SK-N-SH treated with all-trans-retinoic acid at 6 μM for 48 hours (cell line): ENCODE results near the gene SEC22C.

Experiments
- ATAC-seq: fragments of 200-7000 bp; cut with Tn5 transposase; 3 replicates; pipeline ENCODE4 v1.9.1; 2020; ENCODE audit warnings: mild to moderate bottlenecking, moderate library complexity
- ARNTL ChIP-seq: fragments of 450-650 bp; formaldehyde crosslinking; IDR thresholded peaks from 2 replicates; pipeline ENCODE4 v1.5.0; 2020; ENCODE audit warnings: low read depth, mild to moderate bottlenecking, moderate library complexity, borderline replicate concordance
- BACH2 ChIP-seq: fragments of 250-450 bp; sonication (Bioruptor Pico); IDR thresholded peaks from 2 replicates; pipeline ENCODE4 v1.9.0; 2021; ENCODE audit warnings: mild to moderate bottlenecking, borderline replicate concordance
- CREB5 ChIP-seq: fragments of 250-450 bp; sonication (Bioruptor Pico); IDR thresholded peaks from 2 replicates; pipeline ENCODE4 v1.5.1; 2020; ENCODE audit warnings: low read depth, mild to moderate bottlenecking, moderate library complexity
- CSDC2 ChIP-seq: fragments of 250-450 bp; sonication (Bioruptor Pico); IDR thresholded peaks from 2 replicates; pipeline ENCODE4 v1.5.0; 2020; ENCODE audit warnings: mild to moderate bottlenecking, moderate library complexity
- ESRRG ChIP-seq: fragments of 250-450 bp; sonication (Bioruptor Pico); IDR thresholded peaks from 2 replicates; pipeline ENCODE4 v1.6.1; 2021; ENCODE audit warnings: mild to moderate bottlenecking
- OSR1 ChIP-seq: fragments of 250-450 bp; sonication (Bioruptor Pico); IDR thresholded peaks from 2 replicates; pipeline ENCODE4 v1.8.0; 2022; ENCODE audit warnings: moderate library complexity, mild to moderate bottlenecking, inconsistent platforms
- PATZ1 ChIP-seq: fragments of 250-450 bp; sonication (Bioruptor Pico); IDR thresholded peaks from 2 replicates; pipeline ENCODE4 v1.8.0; 2020; ENCODE audit warnings: mild to moderate bottlenecking, moderate library complexity, borderline replicate concordance
- POU6F1 ChIP-seq: fragments of 250-450 bp; sonication (Bioruptor Pico); IDR thresholded peaks from 2 replicates; pipeline ENCODE4 v1.8.0; 2021; ENCODE audit warnings: low read depth, mild to moderate bottlenecking, moderate library complexity, borderline replicate concordance
- PPARA ChIP-seq: fragments of 250-450 bp; sonication (Bioruptor Pico); IDR thresholded peaks from 2 replicates; pipeline ENCODE4 v1.5.0; 2020; ENCODE audit warnings: mild to moderate bottlenecking, borderline replicate concordance
- RARB ChIP-seq: fragments of 250-450 bp; sonication (Bioruptor Pico); IDR thresholded peaks from 2 replicates; pipeline ENCODE4 v1.8.0; 2021; ENCODE audit warnings: mild to moderate bottlenecking, moderate library complexity
- SNAI2 ChIP-seq: fragments of 250-450 bp; sonication (Bioruptor Pico); IDR thresholded peaks from 2 replicates; pipeline ENCODE4 v1.5.0; 2020; ENCODE audit warnings: mild to moderate bottlenecking, moderate library complexity
- TCF4 ChIP-seq: fragments of 250-450 bp; sonication (Bioruptor Pico); IDR thresholded peaks from 2 replicates; pipeline ENCODE4 v1.8.0; 2021; ENCODE audit warnings: mild to moderate bottlenecking, moderate library complexity, borderline replicate concordance
- ZFP3 ChIP-seq: fragments of 250-450 bp; sonication (Bioruptor Pico); IDR thresholded peaks from 2 replicates; pipeline ENCODE4 v1.5.0; 2020; ENCODE audit warnings: mild to moderate bottlenecking, moderate library complexity
- ZNF565 ChIP-seq: fragments of 450-650 bp; formaldehyde crosslinking; conservative IDR thresholded peaks from 2 replicates; pipeline ENCODE4 v1.5.0; 2020; ENCODE audit warnings: low read depth, mild to moderate bottlenecking, moderate library complexity
- ZNF8 ChIP-seq: fragments of 450-650 bp; formaldehyde crosslinking; IDR thresholded peaks from 2 replicates; pipeline ENCODE4 v1.5.0; 2020; ENCODE audit warnings: mild to moderate bottlenecking, moderate library complexity
- TF ChIP-seq, protein P1 (sequence below): fragments of 250-450 bp; sonication (Bioruptor Pico); IDR thresholded peaks from 2 replicates; pipeline ENCODE4 v1.5.1; 2021; ENCODE audit warnings: mild to moderate bottlenecking, moderate library complexity
- TF ChIP-seq, protein P2 (sequence below): fragments of 250-450 bp; sonication (Bioruptor Pico); IDR thresholded peaks from 2 replicates; pipeline ENCODE4 v1.5.0; 2020; ENCODE audit warnings: mild to moderate bottlenecking, moderate library complexity

SEC22C gene

DNA sequence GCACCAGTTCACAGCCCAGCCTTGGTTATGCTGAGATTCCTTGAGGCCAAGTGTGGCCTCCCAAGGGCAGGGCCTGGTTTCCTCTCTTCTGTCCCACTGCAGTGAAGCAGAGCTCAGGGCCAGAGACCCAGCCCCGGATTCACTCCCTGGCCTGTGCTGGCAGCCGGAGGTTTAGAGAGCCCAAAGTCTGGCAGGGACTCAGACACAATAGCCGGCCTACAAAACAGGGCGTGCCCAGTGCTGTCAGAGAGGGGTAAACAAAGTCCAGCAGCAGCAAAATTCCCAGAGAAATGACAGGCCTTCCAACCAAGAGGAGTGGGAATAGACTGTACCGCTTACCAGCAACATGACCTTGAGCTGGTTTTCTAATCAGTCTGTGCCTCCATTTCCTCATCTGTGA lies 65.3 kb downstream of the SEC22C start:
- no peak for ATAC-seq
- no peak for TF ChIP-seq ARNTL (CRISPR knock-in tag)
- TF ChIP-seq ZNF565 = no peak
- TF ChIP-seq BACH2 = no peak
- no peak for TF ChIP-seq PATZ1 (CRISPR knock-in tag)
- TF ChIP-seq PPARA (CRISPR knock-in tag) = no peak
- TF ChIP-seq, all 23 proteins: peak for 0

DNA sequence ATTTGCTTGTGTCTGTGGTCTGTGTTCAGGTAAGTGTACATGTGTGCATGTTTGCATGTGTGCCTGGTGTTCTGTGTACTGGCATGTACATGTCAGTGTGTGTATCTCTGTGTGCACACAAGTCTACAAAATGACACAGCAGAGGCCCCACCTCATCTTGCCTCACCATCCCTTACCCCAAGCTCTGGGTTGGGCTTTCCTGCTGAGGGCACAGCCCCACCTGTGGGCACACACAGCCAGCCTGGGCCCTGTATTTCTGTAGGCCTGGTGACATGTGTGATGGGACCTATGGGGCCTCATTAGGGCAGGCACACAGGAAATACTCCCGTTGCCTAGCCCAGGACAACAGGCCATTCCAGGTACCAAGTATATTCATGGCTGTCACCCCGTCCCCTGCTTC lies 65.8 kb downstream of the SEC22C start:
- ATAC-seq = no peak
- no peak for TF ChIP-seq PATZ1 (CRISPR knock-in tag)

GRCh38 chr3:42515391-42515916 lies 66.3 kb downstream of the SEC22C start:
- ATAC-seq = no peak
- TF ChIP-seq SNAI2 (CRISPR knock-in tag) (no peak), CSDC2 (no peak), OSR1 (CRISPR knock-in tag) (no peak), RARB (no peak), CREB5 (CRISPR knock-in tag) (no peak), ZNF565 (no peak), ZNF8 (no peak), POU6F1 (no peak), ZFP3 (CRISPR knock-in tag) (no peak), ESRRG (CRISPR knock-in tag) (no peak)
- TF ChIP-seq, protein P1, sequence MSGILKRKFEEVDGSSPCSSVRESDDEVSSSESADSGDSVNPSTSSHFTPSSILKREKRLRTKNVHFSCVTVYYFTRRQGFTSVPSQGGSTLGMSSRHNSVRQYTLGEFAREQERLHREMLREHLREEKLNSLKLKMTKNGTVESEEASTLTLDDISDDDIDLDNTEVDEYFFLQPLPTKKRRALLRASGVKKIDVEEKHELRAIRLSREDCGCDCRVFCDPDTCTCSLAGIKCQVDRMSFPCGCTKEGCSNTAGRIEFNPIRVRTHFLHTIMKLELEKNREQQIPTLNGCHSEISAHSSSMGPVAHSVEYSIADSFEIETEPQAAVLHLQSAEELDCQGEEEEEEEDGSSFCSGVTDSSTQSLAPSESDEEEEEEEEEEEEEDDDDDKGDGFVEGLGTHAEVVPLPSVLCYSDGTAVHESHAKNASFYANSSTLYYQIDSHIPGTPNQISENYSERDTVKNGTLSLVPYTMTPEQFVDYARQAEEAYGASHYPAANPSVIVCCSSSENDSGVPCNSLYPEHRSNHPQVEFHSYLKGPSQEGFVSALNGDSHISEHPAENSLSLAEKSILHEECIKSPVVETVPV (CRISPR knock-in tag) = no peak
- TF ChIP-seq, protein P2, sequence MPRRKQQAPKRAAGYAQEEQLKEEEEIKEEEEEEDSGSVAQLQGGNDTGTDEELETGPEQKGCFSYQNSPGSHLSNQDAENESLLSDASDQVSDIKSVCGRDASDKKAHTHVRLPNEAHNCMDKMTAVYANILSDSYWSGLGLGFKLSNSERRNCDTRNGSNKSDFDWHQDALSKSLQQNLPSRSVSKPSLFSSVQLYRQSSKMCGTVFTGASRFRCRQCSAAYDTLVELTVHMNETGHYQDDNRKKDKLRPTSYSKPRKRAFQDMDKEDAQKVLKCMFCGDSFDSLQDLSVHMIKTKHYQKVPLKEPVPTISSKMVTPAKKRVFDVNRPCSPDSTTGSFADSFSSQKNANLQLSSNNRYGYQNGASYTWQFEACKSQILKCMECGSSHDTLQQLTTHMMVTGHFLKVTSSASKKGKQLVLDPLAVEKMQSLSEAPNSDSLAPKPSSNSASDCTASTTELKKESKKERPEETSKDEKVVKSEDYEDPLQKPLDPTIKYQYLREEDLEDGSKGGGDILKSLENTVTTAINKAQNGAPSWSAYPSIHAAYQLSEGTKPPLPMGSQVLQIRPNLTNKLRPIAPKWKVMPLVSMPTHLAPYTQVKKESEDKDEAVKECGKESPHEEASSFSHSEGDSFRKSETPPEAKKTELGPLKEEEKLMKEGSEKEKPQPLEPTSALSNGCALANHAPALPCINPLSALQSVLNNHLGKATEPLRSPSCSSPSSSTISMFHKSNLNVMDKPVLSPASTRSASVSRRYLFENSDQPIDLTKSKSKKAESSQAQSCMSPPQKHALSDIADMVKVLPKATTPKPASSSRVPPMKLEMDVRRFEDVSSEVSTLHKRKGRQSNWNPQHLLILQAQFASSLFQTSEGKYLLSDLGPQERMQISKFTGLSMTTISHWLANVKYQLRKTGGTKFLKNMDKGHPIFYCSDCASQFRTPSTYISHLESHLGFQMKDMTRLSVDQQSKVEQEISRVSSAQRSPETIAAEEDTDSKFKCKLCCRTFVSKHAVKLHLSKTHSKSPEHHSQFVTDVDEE = no peak

- TF ChIP-seq ARNTL (CRISPR knock-in tag) (no peak), ZNF8 (no peak), PPARA (CRISPR knock-in tag) (no peak), TCF4 (CRISPR knock-in tag) (no peak), ESRRG (CRISPR knock-in tag) (no peak), POU6F1 (no peak)
- TF ChIP-seq, protein P2 = no peak
- no peak for ATAC-seq
Measured at GRCh38 chr3:42514876-42515275, 66.9 kb downstream of the SEC22C start.
